Measurements from ENCODE around the gene C11orf52. TPM values are rescaled to one million over a fixed set of nuclear protein-coding genes. Genes with fewer than 3 reads are reported as not detected.

C11orf52 gene
- total and polyA plus RNA-seq, 2 of the 4 experiments (the other 2 are of a cell fraction): 0.90 to 1.1 TPM

DNA sequence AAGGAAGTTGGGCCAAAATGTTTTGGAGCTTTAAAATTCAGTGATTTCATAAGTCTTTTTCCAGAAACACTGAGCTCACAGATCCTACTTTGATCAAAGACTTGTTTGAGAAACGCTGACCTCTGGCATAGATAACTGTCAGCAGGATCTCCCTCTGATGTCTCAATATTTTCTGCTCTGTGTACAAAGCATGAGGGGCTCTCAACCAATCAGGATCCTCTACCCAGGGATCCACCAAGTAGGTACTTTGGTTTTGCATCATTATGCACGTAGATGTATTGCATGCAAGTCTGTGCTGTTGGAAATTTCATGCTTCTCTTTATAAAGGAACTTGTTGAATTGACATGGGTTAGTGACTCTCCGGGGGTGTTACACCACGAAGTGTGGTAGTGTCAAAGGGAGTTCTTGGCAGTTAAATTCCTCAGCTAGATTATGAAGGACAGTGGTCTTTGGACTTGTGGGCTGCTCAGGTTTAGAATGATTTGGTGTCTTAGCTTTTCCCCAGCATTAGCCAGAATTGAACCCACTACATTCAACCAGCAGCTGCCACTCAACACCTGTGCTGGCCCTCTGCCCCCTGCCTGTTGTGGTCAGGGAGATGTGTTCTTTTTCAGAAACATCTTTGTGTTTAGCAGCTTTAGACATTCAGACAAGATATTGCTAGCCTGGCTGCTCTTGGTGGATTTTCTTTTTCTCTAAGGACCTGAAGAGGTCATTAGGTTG is 16.8 kb downstream of the C11orf52 start:
- CTCF ChIA-PET: interaction anchor here (1.0 to 1.9 kb wide), 3 partner anchors 8 to 62 kb away, joined by 3 to 11 read pairs (median 4); no protein-coding TSS in a partner anchor
- 0 out of 2 replicates have a peak overlapping the region, but pooled peaks have one; percentile 14 for H3K9ac ChIP-seq (ENCODE audit: low read depth, low read length)
- no peaks in the 10 kb centered on the region for H3K9me3 ChIP-seq (ENCODE audit: control insufficient read depth, insufficient read depth, low read length)
- H3K56ac ChIP-seq (ENCODE audit: extremely low read depth, insufficient read depth, low read length): no peak overlapping the region; the same call in 1 of the 2 replicates
- H3K4me3 ChIP-seq (ENCODE audit: insufficient read depth, low read depth, low read length): no peak overlapping the region
- H3K27me3 ChIP-seq (ENCODE audit: control insufficient read depth, insufficient read depth, low read length): no peaks in the 10 kb centered on the region
- H3K23ac ChIP-seq (ENCODE audit: low read depth, low read length): peak overlapping the region; percentile 97
- H4K8ac ChIP-seq (ENCODE audit: low read depth in 2 of 2, low read length in 2 of 2): peak overlapping the region in 1 of 2 experiments; percentile 72; a peak in 2 of 4 replicates
- peak overlapping the region; percentile 65 for H3K4ac ChIP-seq (ENCODE audit: low read depth, low read length)
- intact Hi-C loops (cut with micrococcal nuclease) (loop anchor here (2.0 kb wide), 1 partner anchor 57 kb away; the partner anchor contains the start of genes CFAP68 and FDXACB1), dilution Hi-C loops (cut with HindIII; ENCODE audit: low sequenced_read_pairs, unreplicated experiment) (no loop called here), in situ Hi-C loops (cut with MboI; ENCODE audit: low sequenced_read_pairs) (loop anchor here (5.0 kb wide), 1 partner anchor 42 kb away; no protein-coding TSS in a partner anchor)
- peak overlapping the region; percentile 39; the same call in 1 of the 2 replicates for H3K27ac ChIP-seq (ENCODE audit: insufficient read depth, low read length)
- peak overlapping the region; percentile 20; the same call in 2 of the 3 replicates for H2BK15ac ChIP-seq (ENCODE audit: low read depth, low read length)
- DNase-seq: peak; percentile 15
- no peaks in the 10 kb centered on the region for H3K36me3 ChIP-seq (ENCODE audit: control insufficient read depth, insufficient read depth, low read length)
- no peaks in the 10 kb centered on the region for H4K20me1 ChIP-seq (ENCODE audit: insufficient read depth, low read length)
- no peak overlapping the region; the same call in 1 of the 2 replicates for H3K18ac ChIP-seq (ENCODE audit: low read depth, low read length)
- peaks cover 25% of the 10 kb centered on the region for H3K9me1 ChIP-seq (ENCODE audit: insufficient read depth, low read length)
- H2AK9ac ChIP-seq (replicated peaks; ENCODE audit: low read depth, low read length, poor library complexity): no peak overlapping the region
- H4K91ac ChIP-seq (ENCODE audit: insufficient read depth, low read depth, low read length): no peak overlapping the region
- H3K4me1 ChIP-seq (ENCODE audit: control insufficient read depth, insufficient read depth, low read length): peaks cover 32% of the 10 kb centered on the region
- POLR2A ChIA-PET (ENCODE audit: unreplicated experiment): no interaction called here
- H2AFZ ChIP-seq (replicated peaks; ENCODE audit: low read length, poor library complexity): peak overlapping the region; percentile 67
- H2AK5ac ChIP-seq (ENCODE audit: low read depth, low read length): peak overlapping the region; percentile 26; the same call in 1 of the 2 replicates
- H4K5ac ChIP-seq (ENCODE audit: low read depth, low read length): peak overlapping the region; percentile 71; the same call in 1 of the 2 replicates
- WGBS, 2 experiments (ENCODE audit: extremely low coverage in 2 of 2, insufficient read length in 1 of 2): 55% methylated on average over 2 of the region's 4 CpGs; no CpG with 5 or more reads in 1 of the 2 experiments
- H3K79me1 ChIP-seq (ENCODE audit: low read depth in 1 of 2, low read length in 2 of 2): peaks cover 12 to 29% of the 10 kb centered on the region in 2 experiments; a peak in 3 of 4 replicates
- H2BK20ac ChIP-seq (ENCODE audit: low read depth, low read length): peak overlapping the region; percentile 67
- H2BK5ac ChIP-seq (ENCODE audit: low read depth, low read length, poor library complexity, severe bottlenecking): peak overlapping the region; percentile 75
- H3K4me2 ChIP-seq (ENCODE audit: low read depth, low read length): peak overlapping the region; percentile 95; the same call in 1 of the 2 replicates
- no TSS peak for BruUV-seq (replicated peaks)
- ATAC-seq (ENCODE audit: low read depth): no peak
- H2BK120ac ChIP-seq (ENCODE audit: low read depth, low read length): peak overlapping the region; percentile 47
- H3K14ac ChIP-seq (replicated peaks; ENCODE audit: low read depth, low read length): peak overlapping the region; percentile 67
- TF ChIP-seq RAD21 (IDR thresholded peaks at IDR 0.05; ENCODE audit: low read length) (no peak), RFX5 (IDR thresholded peaks at IDR 0.05; ENCODE audit: low read depth, low read length) (no peak), POLR2A (IDR thresholded peaks at IDR 0.05; ENCODE audit: low read depth, low read length) (no peak), NFE2L2 (IDR thresholded peaks at IDR 0.05; ENCODE audit: low read depth, low read length) (no peak), RCOR1 (IDR thresholded peaks at IDR 0.05; ENCODE audit: insufficient replicate concordance, low read length) (no peak), FOS (IDR thresholded peaks at IDR 0.05; ENCODE audit: low read depth, low read length) (no peak), MXI1 (IDR thresholded peaks at IDR 0.05; ENCODE audit: borderline replicate concordance, low read depth, low read length) (no peak), SMC3 (IDR thresholded peaks at IDR 0.05; ENCODE audit: low read depth, low read length) (no peak), CHD1 (IDR thresholded peaks at IDR 0.05; ENCODE audit: low read depth, low read length) (no peak), ELK1 (IDR thresholded peaks at IDR 0.05; ENCODE audit: borderline replicate concordance, low read depth, low read length) (no peak), BHLHE40 (IDR thresholded peaks at IDR 0.05; ENCODE audit: low read depth, low read length) (no peak), USF2 (IDR thresholded peaks at IDR 0.05; ENCODE audit: low read depth, low read length) (no peak), MAFK (IDR thresholded peaks at IDR 0.05; ENCODE audit: low read depth, low read length) (no peak), MAZ (IDR thresholded peaks at IDR 0.05; ENCODE audit: borderline replicate concordance, low read depth, low read length) (no peak), CEBPB (IDR thresholded peaks at IDR 0.05; ENCODE audit: low read depth, low read length) (no peak)
